Measurements from ENCODE around the gene TAF1B. TPM values are rescaled to one million over a fixed set of nuclear protein-coding genes. Genes with fewer than 3 reads are reported as not detected.
A peak's percentile ranks its signal among the peaks of the same experiment; 100 is the strongest.

The TAF1B gene
- total RNA-seq, 1 donor from 2014 or later = 22.9 TPM

GRCh38 chr2:9838391-9838790 is 4.9 kb upstream of the TAF1B start:
- no peak overlapping the region for H3K27ac ChIP-seq
- intact Hi-C loops (cut with DNase I) = no loop called here
- peaks cover 6% of the 10 kb centered on the region for H3K4me1 ChIP-seq
- H3K36me3 ChIP-seq = no peaks in the 10 kb centered on the region
- no peak for ATAC-seq
- no peak for DNase-seq
- no peak overlapping the region for H3K4me3 ChIP-seq
- TF ChIP-seq CTCF (IDR thresholded peaks at IDR 0.05) = no peak
- H3K9me3 ChIP-seq = no peaks in the 10 kb centered on the region
- no peaks in the 10 kb centered on the region for H3K27me3 ChIP-seq (ENCODE audit: low read depth)

GRCh38 chr2:9842487-9843228 is 616 bp upstream of the TAF1B start:
- DNase-seq (no peak), ATAC-seq (no peak)
- Histone ChIP-seq H3K4me1 (peaks cover 24% of the 10 kb centered on the region), H3K27ac (peak overlapping the region; percentile 88), H3K36me3 (peaks cover 21% of the 10 kb centered on the region), H3K4me3 (peak overlapping the region; percentile 73), H3K9me3 (no peaks in the 10 kb centered on the region), H3K27me3 (ENCODE audit: low read depth) (no peaks in the 10 kb centered on the region)
- no peak for TF ChIP-seq CTCF (IDR thresholded peaks at IDR 0.05)
- intact Hi-C loops (cut with DNase I) = no loop called here

GRCh38 chr2:9844036-9844483 is 786 bp downstream of the TAF1B start:
- Histone ChIP-seq H3K9me3 (no peaks in the 10 kb centered on the region), H3K27me3 (ENCODE audit: low read depth) (no peaks in the 10 kb centered on the region), H3K4me1 (peaks cover 24% of the 10 kb centered on the region), H3K4me3 (peak overlapping the region; percentile 73), H3K27ac (peak overlapping the region; percentile 88), H3K36me3 (peaks cover 31% of the 10 kb centered on the region)
- DNase-seq (no peak), ATAC-seq (peak in 1 of 2 donors; percentile 13)
- TF ChIP-seq CTCF (IDR thresholded peaks at IDR 0.05) = no peak
- intact Hi-C loops (cut with DNase I) = no loop called here

GRCh38 chr2:9844576-9844975 is 1.3 kb downstream of the TAF1B start:
- Histone ChIP-seq H3K36me3 (peaks cover 36% of the 10 kb centered on the region), H3K4me1 (peaks cover 24% of the 10 kb centered on the region), H3K9me3 (no peaks in the 10 kb centered on the region), H3K27me3 (ENCODE audit: low read depth) (no peaks in the 10 kb centered on the region), H3K27ac (peak overlapping the region; percentile 88), H3K4me3 (peak overlapping the region; percentile 73)
- no peak for TF ChIP-seq CTCF (IDR thresholded peaks at IDR 0.05)
- no peak for DNase-seq
- ATAC-seq = no peak
- intact Hi-C loops (cut with DNase I) = no loop called here

- intact Hi-C loops (cut with DNase I) = no loop called here
- Histone ChIP-seq H3K27me3 (ENCODE audit: low read depth) (no peaks in the 10 kb centered on the region), H3K9me3 (no peaks in the 10 kb centered on the region), H3K4me3 (no peak overlapping the region), H3K27ac (no peak overlapping the region), H3K4me1 (peaks cover 24% of the 10 kb centered on the region), H3K36me3 (peaks cover 56% of the 10 kb centered on the region)
- no peak for ATAC-seq
- DNase-seq = no peak
- TF ChIP-seq CTCF (IDR thresholded peaks at IDR 0.05) = no peak
These were observed 3.3 kb downstream of the TAF1B start for GRCh38 chr2:9846554-9846953.
